NCI-H2196 treated with DMSO at 0.1 percent for 48 hours (cell line): ENCODE measurements around the gene NSRP1.
"Not testable (repeated sequence)": the region's sequence is repeated elsewhere in the genome, so short reads cannot be mapped to it uniquely, and the experiment has no call there.

Experiments
- DNase-seq: peaks from one replicate; lab custom pipeline; 2025; ENCODE audit not compliant: unreplicated experiment; lab: John Stamatoyannopoulos, UW

Gene NSRP1

GRCh38 chr17:30220414-30220813, 103.8 kb downstream of the NSRP1 start:
- no peak for DNase-seq

GRCh38 chr17:30221346-30221745, 104.7 kb downstream of the NSRP1 start:
- DNase-seq = no peak

- no peak for DNase-seq
Observed at GRCh38 chr17:30222251-30222650, 105.6 kb downstream of the NSRP1 start.

GRCh38 chr17:30222721-30223175, 106.1 kb downstream of the NSRP1 start:
- no peak for DNase-seq

DNA sequence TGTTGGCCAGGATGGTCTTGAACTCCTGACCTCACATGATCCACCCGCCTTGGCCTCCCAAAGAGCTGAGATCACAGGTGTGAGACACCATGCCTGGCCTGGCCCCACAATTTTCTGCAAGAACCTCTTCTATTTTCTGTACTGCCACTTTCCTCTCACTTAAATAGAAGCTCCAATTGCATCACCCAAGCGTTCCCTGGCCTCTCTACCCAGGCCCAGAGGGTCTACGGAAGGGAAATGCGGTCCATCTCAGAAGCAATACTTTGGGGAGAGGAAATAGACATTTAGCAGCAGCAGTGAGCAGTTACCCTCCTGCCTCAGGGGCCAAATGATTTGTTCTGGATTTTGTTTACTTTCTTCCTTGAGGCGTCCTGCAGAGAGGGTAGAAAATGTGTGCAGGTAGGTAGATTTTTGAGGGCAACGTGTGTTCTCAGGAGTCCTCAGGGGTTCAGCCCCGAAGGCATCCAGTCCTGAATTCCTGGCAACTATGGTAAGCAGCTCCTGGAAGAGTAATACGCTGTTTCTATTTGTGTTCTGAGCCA, 107.9 kb downstream of the NSRP1 start:
- DNase-seq = no peak

DNA sequence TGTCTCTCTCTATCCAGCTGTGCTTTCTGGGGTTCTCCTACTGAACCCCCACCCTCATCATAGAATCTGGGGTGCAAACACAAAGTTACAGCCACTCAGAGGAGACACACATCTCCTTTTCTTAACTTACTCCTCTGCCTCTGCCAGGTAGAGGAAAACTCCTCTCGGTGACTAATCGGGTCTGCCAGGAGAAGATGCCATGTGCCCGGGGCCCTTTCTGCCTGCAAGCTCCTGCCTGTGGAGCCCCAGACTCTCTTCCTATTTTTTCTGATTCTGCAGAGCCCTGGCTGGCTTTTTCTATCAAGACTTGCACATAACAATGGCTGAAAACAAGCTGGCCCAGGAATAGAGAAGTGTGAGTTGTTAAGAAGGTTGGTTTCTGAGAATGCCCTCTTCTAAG, 108.5 kb downstream of the NSRP1 start:
- DNase-seq = no peak

DNA sequence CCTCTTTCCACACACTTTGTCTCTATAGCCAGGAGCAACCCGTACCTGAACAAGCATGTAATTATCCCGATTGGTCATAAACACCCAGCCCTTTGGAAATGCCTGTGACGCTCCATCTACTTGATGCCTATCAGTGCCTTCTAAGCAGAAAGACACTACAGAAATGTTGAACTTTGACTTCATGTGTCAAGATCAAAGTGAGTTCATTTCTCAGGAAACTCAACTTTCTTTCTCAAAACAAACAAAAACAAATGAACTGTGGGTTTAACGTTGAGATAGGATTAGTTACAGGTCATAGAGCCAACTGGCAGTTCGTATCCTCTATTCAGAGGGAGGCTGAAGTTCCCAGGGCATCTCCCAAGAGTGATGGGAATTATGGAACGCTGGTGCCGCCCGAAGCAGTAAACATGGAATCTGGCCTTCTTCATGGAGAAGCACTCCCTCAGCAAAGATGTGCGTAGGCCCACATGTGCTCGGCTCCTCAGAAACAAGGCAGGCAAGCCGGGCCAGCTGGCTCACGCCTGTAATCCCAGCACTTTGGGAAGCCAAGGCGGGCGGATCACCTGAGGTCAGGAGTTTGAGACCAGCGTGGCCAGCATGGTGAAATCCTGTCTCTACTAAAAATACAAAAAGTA, 109.4 kb downstream of the NSRP1 start:
- DNase-seq = no peak

GRCh38 chr17:30226878-30227277, 110.3 kb downstream of the NSRP1 start:
- no peak for DNase-seq

DNA sequence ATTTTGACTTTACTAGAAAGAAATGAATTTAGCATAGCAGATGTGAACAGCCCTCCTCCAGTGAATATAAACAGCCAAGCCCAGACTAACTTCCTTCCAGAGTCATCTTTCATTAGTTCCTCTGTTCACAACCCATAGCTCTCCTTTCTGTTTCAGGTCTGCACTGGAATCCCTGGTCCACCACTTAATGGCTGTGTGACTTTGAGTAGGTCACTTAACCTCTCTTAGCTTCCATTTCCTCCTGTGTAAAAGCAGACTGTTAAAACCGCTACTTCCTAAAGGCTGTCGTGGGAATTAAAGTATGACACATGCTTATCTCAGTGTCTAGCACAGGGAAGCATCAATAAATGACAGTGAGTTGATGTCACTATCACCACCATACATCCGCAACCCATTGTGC, 111.4 kb downstream of the NSRP1 start:
- DNase-seq = no peak

DNA sequence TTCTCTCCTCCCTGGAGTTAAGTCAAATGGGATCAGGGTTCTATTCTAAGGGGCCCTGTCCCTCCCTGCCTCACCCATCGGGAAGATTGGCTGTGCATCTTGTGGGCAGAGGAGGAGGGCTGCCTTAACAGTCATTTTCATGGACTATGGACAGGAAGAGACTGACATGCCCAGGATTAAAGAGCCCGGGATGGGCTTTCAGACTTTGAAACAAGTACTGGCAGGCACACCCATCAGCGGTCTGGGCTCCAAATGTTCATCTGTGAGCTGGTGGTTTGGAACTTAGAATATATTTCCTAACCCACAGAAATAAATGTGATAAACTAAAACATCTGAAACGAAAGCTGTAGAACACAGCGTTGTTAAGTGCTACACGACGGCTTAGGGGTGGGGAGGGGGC, 112.4 kb downstream of the NSRP1 start:
- no peak for DNase-seq

DNA sequence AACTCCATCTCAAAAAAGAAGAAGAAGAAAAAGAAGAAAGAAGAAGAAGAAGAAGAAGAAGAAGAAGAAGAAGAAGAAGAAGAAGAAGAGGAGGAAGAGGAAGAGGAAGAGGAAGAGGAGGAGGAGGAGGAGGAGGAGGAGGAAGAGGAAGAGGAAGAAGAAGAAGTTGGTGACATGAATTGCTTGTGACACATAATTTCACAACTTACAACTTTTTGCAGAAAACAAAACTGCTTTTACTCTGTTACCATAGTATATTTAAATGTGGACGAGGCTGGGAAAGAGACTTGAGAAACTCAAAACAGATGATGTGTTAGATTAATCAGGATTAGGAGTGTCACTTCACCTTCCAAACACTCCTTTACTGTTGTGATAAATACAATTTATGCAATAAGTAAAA, 113.4 kb downstream of the NSRP1 start:
- DNase-seq = not testable (repeated sequence)

DNA sequence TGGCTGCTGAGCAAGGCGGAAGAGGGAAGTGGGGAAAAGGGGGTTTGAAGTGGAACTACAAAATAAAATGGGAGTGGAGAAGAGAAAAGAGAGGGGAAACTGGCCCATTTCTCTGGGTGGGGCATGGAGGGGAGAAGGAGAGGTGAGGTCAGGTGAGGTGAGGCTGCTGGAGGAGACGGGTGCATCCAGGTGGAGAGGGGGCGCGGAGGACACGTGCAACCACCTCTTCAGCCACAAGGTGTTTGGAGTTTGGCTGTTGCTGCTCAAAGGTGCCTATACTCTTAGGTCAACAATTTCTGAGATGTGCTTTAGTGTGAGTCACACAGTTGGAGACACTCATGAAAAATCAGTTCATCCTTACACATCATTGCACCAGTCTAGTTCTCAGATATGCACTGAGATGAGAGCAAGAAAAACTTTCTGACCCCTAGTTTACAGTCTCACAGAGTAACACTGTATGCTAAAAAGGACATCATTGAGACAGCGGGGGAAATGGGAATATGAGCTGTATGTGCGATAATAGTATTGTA, 114.0 kb downstream of the NSRP1 start:
- no peak for DNase-seq

DNA sequence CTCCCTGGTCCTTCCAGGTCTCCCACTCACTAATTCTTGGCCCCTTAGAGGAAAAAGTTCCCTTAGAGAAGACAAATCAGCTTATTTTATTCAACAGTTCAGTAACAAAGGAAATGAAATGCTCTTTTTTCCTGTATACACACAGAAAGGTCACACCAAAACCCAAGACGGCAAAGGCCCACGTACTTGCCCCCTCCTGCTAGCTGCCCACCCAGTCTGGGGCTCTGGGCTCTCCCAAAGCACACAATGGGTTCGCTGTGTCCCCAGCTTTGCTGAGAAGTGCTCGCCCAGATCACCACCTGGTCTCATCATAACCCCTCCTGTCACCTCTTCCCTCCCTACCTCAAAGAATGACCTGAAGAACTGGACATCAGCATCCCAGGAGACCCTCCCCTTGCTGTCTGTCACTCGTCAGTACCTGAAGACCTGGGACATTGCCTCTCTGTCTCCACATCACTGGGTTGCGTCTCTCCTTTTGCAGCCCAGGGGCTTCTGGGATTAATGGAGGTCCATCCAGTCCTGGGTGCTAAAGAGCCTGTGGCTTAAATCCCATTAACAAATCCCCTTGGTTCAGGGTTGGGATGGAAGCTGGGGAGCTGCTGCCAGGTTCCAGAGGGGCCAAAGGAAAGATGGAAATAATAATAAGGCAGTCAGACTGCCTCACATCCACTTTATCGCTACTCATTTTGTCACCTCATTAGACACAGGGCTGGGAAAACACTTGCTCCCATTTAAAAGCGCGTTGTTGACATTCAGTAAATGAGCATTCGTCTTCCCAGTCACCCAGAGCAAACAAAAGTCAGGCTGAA, 115.6 kb downstream of the NSRP1 start:
- no peak for DNase-seq

GRCh38 chr17:30232824-30233427, 116.3 kb downstream of the NSRP1 start:
- no peak for DNase-seq

GRCh38 chr17:30234296-30234695, 117.7 kb downstream of the NSRP1 start:
- no peak for DNase-seq

DNA sequence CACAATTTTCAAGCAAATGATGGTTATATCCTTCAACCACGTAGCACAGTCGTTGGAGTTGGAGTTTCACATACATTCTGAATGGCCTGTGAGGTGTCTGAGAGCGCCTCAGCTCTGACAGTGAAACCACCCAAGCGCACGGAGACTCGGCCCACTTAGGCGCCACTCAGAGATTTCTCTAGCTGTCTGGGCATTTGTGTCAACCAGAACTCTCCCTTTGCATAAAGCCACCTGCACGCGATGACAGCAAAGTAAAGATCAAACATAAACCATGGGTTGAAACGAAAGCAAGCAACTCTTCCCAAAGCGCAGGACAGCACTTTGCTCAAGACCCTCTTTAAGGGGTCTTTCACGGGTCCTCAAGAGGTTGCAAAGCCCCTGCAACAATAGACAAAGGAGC, 118.3 kb downstream of the NSRP1 start:
- DNase-seq = no peak

DNA sequence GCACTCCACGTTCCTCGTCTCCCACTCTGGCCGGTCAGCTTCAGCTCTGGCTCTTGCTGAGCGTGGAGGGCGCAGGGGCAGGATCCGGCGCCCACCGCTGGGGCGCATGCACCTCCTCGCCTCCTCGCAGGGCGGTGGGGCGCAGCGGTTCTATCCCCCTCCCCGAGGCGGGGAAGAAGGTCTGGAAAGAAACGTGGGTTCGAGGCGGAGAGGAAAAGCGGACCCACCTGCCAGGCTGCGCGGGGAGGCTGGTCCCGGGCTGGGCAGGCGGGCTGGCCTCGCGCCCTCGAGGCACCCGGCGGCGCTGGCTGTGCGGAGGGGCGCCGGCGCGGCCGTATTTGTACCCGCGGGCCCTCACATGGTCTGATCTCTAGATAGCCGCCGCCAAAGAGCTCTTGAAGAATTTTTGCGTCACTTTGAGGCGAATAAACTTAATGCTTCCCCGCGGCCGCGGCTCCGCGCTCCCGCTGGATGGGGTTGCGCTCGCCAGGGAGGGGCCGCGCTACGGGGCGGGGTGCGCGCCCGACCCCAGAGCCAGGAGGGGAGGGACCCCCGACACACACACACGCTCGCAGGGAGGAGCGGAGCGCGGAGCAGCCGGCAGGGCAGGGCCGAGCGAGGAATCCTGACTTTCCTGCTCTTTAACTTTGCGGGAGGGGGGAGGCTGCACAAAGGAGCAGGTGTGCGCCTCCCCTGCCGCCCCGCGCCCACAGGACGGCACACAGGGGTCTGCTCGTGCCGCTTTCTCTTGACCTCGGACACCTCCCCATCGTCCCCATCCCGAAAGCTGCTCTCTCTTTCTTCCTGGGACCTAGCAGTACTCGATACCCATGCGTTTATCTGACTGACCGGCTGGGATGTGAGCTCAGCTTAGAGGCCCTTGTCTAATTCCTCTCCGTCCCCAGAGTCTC, 119.0 kb downstream of the NSRP1 start, which contains the start of gene SLC6A4:
TSS of gene SLC6A4 (minus strand) at position 312 of the 911 bp plus-strand sequence. CDS start 13,739 bp downstream, outside the sequence.
- DNase-seq = no peak
